NCI-H82 treated with DMSO at 0.1 percent for 48 hours (cell line): ENCODE measurements around the gene TLR4.
A peak's percentile ranks its signal among the peaks of the same experiment; 100 is the strongest.

Experiments used
- DNase-seq: peaks from one replicate; lab custom pipeline; 2025; ENCODE audit not compliant: unreplicated experiment; lab: John Stamatoyannopoulos, UW

TLR4 gene

GRCh38 chr9:117704024-117704575, at the start of gene TLR4:
Gene TLR4, plus strand, starts transcription at chr9:117704403. Its CDS starts 70 bp downstream, at chr9:117704473.
- DNase-seq, result no peak

- no peak for DNase-seq
Observed at GRCh38 chr9:117656002-117656401, 48.2 kb upstream of the TLR4 start.

DNA sequence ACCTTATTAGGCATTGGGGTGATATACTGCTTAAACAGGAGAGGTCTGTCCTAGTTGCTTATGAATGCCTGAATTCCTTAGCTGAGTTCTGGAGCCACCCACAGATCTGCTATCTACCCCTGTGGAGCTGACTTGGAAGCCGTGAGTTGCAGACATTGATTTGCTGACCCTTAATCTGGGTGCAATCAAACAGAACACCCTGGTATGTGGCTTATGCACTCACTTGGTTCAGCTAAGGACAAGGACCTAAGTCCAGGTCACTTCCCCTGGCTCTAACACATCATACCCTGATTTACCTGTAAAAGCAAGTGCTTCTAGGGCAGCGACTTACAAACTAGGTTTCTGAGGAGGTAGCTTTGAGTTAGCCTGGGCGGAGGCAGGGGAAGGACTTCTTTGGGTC, 41.6 kb upstream of the TLR4 start:
- DNase-seq, result no peak

DNA sequence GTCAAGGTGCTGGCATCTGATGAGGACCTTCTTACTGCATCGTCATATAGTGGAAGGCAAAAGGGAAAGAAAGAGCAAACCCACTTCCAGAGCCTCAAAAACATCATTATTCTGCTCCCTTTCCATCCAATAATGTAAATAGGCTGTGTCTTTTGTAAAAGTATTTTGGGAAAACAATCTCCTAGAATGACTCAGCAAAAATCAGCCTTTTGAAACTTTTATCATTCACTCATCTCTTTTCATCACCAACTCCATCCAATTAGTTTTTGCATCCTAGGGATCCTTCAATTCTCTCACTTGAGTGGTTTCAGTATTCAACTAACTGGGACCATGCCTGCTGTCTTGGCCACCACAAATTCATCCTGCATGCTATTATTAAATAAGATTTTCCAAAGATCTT, 39.8 kb upstream of the TLR4 start:
- DNase-seq, result no peak

DNA sequence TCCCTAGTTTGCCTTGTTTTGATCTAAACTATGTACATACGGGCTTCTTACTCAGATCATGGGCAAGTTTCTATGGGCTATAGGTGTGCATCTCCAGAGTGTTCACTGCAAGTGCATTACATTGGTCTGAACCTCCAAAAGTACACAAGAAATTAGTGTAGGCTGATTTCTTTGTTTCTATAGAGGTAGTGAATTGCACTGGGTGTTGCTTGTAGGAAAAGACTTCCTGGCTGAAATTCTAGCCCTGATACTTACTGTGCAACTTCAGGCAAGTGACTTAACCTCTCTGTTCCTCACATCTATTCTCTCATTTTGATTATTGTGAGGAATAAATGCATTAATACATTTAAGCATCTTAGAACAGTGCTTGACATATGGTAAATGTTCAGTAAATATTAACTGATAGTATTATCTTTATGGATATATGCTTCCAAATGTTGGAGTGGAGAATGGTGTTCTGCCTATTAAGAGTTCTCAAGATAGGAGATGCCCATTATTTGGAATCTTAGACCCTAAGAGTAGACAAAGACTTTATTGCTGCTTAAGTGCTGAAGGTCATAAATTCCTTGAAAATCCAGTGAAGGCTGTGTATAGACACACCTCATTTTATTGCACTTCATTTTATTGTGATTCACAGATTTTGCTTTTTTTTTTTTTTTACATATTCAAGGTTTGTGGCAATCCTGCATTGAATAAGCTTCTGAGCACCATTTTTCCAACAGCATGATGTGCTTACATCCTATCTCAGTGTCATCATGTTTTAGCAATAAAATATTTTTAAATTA, 38.4 kb upstream of the TLR4 start:
- no peak for DNase-seq

DNA sequence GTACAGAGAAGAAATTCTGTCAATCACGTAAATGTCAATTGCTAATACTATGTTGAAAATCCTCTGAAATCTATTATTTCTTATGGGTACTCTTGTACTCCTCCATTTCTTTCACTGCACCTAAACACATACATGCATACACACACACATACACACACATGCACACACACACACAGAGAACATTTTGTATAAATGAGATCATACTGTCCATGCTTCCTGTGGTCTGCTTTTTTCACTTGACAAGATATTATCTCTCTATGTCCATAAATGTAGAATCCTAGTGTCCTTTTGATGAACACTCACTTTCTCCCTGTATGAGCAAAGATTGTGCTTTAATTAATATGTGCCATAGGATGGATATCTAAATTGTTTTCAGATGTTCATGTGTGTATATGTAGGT, 32.7 kb upstream of the TLR4 start:
- no peak for DNase-seq

DNA sequence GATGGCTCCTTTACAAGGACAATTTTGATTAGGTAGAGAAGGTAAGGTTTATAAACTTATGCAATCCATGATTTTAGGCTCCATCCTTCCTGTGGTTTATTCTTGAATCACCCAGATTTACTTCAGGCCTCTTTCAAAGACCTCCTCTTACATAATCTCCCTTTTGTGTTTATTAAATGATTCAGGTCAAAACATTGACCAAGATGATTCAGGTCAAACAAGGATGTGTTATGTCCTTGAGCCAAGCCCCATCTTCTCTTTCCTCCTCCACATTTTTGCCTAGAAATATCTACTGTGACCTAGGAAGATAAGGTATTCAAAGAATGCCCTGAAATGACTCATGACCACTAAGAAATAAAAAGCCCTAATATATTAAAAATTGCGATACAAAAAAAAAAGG, 31.8 kb upstream of the TLR4 start:
- no peak for DNase-seq

DNA sequence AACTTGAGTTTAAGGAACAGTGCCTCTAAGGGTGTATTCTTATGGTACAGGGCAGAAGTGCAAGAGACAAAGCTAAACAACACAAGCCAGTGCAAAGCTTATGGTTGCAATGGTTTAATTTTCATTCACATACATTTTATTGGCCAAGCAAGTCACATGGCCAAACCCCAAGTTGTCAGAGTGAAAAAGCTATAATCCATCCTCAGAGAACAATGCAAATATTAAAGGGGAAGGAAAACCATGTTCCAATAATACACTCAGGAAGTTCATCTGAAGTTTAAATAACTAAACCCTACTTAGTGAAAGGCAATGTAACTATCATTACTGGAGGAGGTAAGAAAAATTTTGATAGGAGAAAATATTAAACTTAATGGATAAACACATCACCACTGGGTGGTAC, 26.6 kb upstream of the TLR4 start:
- DNase-seq, result no peak

DNA sequence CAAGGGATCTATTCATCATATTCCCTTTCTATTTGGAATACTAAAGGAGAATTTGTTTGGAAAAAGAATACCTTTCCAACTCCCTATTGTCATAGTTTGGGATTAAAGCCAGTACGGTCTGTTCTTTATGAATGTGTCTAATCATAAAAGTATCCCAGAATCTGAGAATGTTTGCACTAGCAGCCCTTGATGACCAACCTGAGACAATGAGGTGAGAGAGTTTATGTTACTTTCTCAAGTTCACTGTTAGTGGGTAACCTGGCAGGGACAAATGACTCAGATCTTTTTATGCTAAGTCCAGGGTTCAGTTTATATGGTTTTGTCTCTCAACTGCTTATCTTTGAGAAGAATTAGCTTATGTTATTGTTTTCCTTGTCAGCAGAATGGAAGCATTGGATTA, 25.3 kb upstream of the TLR4 start:
- no peak for DNase-seq

DNA sequence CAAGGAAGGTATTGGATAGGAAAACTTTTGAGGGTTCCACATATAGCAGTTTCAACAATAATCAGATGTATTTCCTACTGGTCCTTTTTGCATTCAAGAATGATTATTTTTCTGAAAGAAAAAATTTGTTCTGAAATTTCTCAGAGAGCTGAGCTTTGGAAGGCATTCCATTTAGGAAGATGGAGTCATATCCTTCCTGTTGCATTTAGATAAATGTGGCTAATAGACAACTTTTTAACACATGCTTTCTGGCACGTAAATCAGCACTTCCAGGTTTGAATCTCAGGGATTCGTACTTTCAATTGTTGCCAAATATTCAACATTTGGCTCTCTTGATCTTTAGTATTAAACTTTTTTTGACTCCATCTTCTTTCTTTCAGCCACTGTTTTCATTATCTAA, 24.8 kb upstream of the TLR4 start:
- no peak for DNase-seq

DNA sequence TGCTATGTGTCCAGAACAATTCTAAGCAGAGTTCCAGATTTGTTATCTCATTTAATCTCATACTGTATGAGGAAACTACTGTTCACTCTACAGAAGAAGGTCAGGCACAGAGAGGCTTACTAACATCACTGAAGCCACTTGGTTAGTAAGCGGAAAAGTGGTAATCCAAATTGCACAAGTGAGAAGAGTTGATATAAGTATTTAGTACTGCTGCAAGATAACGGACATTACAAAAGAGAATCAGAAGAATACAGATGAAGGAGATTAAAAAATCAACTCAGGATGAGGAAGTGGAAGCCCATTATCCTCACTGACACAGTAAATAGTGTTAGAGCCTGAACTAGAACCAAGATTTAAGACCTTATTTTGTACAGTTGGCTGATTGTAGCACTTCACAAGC, 22.3 kb upstream of the TLR4 start:
- DNase-seq, result no peak

DNA sequence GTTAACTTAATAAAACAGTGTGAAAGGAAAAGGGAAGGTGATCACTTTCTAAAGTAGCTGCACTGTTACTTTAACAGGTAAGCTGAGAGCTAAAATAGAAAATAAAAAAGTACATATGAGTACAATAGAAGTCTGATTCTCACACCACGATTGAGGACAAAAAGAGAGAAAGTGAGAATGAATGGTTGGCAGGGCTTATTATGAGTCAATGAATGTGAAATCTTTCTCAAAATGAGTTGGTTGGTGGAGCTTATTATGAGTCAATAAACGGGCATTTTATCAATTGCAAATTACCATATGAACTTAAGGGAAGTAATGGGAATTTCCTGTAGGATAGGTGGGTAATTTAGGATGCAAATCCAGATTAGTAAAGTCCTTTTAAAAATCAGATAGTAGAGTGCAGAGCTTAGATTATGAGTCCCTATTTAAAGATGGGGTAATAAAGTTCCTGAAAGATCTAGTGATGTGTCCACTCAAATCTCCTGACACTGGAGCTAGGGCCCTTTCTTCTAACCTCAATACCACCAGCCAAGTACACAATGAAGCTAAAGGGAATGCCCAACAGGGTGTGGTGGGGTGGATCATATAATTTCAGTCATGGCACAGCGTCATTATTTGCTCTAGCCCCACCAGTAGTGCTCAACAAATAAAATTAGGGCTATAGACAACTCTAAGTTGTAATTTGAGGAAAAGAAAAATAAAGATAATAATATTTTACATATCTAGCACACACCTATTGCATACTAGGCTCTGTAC, 21.1 kb upstream of the TLR4 start:
- no peak for DNase-seq

- peak; percentile 17 for DNase-seq
Observed at GRCh38 chr9:117687532-117687931, 16.7 kb upstream of the TLR4 start.

- DNase-seq, result no peak
Observed at GRCh38 chr9:117691367-117691766, 12.8 kb upstream of the TLR4 start.

DNA sequence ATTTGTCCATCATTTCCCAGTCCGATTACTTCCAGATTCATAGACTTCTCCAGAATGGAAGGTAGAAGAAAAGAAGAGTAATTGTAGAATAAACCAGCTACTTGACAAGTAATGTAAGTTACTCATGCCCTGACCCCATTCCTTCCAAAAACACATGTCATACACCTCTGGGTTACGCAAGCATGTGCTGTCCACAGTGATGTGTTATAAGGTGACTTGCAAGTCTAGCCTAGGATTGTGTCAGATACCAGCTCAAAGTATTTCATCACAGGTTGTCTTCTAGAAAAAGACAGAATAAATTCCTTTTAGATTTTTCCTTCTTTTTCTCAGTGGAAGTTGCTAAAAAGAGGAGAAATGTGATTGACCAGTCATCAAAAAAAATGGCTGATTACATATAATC, 8.0 kb upstream of the TLR4 start:
- DNase-seq, result no peak

GRCh38 chr9:117697046-117697445, 7.2 kb upstream of the TLR4 start:
- DNase-seq, result no peak

DNA sequence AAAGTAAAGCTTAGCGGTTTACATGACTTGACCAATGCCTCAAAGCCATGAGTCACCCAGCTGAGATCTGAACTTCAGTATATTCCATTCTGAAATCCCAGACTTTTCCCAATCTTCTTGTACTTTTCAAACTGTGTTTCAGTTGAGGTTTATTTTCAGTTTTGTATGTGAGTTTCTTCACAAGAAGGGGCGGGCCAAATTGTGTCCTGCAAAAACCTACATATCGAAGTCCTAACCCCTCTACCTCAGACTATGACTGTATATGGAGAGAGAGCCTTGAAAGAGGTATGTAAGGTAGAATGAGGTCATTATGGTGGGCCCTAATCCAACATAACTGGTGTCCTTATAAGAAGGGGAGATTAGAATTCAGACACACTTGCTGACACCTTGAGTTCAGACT, 666 bp upstream of the TLR4 start:
- no peak for DNase-seq

DNA sequence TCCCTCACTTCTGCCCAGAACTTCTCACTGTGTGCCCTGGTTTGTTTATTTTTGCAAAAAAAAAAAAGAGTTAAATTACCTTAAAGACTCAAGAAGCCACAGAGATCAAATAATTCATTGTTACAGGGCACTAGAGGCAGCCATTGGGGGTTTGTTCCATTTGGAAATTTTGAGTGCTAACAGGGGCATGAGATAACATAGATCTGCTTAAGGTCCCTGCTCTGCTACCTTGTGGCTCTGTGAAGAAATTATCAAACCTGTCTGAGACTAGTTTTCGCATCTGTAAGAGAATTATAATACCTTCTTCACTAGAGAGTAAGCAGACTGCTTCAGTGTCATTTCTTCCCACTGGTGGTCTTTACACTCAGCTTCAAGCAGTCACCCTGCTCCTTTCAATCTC, 394 bp downstream of the TLR4 start:
- DNase-seq, result no peak

DNA sequence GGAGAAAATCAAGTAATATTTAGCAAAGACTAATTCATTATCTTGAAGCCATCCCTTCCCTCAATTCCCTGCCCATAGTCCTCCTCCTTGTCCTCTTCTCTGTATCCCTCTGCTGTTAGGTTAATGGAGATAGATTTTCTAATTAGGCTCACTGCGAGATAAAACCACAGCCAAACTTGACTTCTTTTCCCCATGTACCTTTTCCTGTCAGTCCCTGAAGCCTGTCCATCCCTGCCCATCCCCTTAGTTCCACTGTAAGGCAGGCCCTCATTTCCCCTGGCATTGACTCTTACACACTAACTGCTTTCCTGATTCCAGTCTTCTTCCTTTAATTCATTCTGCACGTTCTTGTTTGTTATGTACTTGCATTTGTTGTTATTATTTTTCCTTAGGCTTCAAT, 1.2 kb downstream of the TLR4 start:
- DNase-seq, result no peak

DNA sequence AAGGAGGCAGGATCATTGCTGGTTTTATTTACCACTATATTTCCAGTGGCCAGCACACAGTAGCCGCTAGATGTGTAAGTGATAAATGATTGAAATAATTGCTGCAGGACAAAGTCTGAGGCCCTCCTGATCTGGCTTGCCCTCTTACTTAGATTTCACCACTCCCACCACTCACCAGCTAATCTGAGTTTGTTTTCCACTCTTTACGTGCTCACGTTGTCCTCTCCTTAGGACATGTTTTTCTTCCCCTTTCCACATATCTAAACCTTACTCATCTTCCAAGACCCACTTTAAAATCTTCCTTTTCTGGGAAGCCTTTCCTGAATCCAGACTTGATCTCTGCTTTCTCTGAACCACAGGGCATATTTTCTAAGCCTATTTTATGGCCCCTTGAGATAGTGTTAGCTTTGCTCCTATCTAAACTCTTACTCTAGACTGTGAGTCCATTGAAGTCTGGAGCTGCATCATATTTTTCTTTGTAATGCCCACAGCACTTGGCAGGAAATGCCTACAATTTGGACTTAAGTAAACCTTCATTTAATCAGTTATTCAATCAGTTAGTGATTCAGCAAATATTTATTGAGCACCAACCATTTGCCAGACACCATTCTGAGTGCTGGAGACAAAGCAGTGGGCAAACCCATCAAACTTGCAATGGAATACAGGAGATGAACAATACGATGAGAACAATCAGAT, 2.4 kb downstream of the TLR4 start:
- no peak for DNase-seq

GRCh38 chr9:117707561-117707960, 3.4 kb downstream of the TLR4 start:
- no peak for DNase-seq

GRCh38 chr9:117709936-117710335, 5.7 kb downstream of the TLR4 start:
- no peak for DNase-seq
